ENCODE results near the gene S100A1.

- no peak for TF ChIP-seq RFX5 (IDR thresholded peaks at IDR 0.05; ENCODE audit: low read depth, low read length)
- no peak for TF ChIP-seq TARDBP (IDR thresholded peaks at IDR 0.05; ENCODE audit: borderline replicate concordance)
- TF ChIP-seq SP1 (IDR thresholded peaks at IDR 0.05; ENCODE audit: low read depth, low read length) = no peak
- TF ChIP-seq SREBF2 (IDR thresholded peaks at IDR 0.05; ENCODE audit: low read length) = no peak
Measured at GRCh38 chr1:153628638-153629342, 556 bp downstream of the S100A1 start.
